ENCODE data around the gene ME3. TPM values are rescaled to one million over a fixed set of nuclear protein-coding genes. Genes with fewer than 3 reads are reported as not detected.

The ME3 gene
- total RNA-seq, 4 donors from 2014 or later = 1.9 to 11.0 (median 6.0) TPM

GRCh38 chr11:86696451-86696850 is 24.0 kb upstream of the ME3 start:
- 91 to 100% methylated on average over 1 of the region's 1 CpG for WGBS, 2 donors

DNA sequence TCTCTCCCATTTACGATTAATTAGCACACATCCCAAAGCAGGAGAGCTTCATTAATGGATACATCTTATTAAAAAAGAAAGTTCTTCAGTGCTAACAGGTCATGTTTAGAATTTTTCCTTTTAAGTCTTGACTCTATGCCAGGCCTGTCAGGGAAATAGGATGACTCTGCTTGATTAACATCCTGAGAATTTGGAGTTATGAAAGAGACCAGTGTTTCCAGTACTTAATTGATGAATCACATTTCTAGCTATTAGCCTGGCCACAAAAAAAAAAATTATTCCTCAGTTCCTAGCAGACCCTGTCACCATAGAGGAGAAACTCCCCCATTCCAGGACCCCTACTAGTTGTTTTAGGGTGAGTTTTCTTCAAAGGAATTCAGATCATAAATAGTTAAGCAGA is 23.6 kb upstream of the ME3 start:
- TF ChIP-seq, protein P1, sequence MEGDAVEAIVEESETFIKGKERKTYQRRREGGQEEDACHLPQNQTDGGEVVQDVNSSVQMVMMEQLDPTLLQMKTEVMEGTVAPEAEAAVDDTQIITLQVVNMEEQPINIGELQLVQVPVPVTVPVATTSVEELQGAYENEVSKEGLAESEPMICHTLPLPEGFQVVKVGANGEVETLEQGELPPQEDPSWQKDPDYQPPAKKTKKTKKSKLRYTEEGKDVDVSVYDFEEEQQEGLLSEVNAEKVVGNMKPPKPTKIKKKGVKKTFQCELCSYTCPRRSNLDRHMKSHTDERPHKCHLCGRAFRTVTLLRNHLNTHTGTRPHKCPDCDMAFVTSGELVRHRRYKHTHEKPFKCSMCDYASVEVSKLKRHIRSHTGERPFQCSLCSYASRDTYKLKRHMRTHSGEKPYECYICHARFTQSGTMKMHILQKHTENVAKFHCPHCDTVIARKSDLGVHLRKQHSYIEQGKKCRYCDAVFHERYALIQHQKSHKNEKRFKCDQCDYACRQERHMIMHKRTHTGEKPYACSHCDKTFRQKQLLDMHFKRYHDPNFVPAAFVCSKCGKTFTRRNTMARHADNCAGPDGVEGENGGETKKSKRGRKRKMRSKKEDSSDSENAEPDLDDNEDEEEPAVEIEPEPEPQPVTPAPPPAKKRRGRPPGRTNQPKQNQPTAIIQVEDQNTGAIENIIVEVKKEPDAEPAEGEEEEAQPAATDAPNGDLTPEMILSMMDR (IDR thresholded peaks at IDR 0.05) = no peak
- TF ChIP-seq POLR2A (IDR thresholded peaks at IDR 0.05) = no peak

More at GRCh38 chr11:86696451-86696850, 24.0 kb upstream of the ME3 start:
- TF ChIP-seq, protein P1 (IDR thresholded peaks at IDR 0.05) = no peak
- no peak for TF ChIP-seq POLR2A (IDR thresholded peaks at IDR 0.05)
- no peak for DNase-seq (ENCODE audit: low spot score in 2 of 2)
- no peak overlapping the region for H3K4me3 ChIP-seq (ENCODE audit: low read depth, poor library complexity, severe bottlenecking)
- intact Hi-C loops (cut with DNase I; ENCODE audit: low total_unique reads) = no loop called here

GRCh38 chr11:86695373-86695772 is 23.0 kb upstream of the ME3 start:
- intact Hi-C loops (cut with DNase I; ENCODE audit: low total_unique reads) = no loop called here
- TF ChIP-seq, protein P1 (IDR thresholded peaks at IDR 0.05) = no peak
- no peak for TF ChIP-seq POLR2A (IDR thresholded peaks at IDR 0.05)
- no peak for DNase-seq (ENCODE audit: low spot score in 2 of 2)
- no peak overlapping the region for H3K4me3 ChIP-seq (ENCODE audit: low read depth, poor library complexity, severe bottlenecking)

More for the DNA sequence above, 23.6 kb upstream of the ME3 start:
- H3K4me3 ChIP-seq (ENCODE audit: low read depth, poor library complexity, severe bottlenecking) = no peak overlapping the region
- intact Hi-C loops (cut with DNase I; ENCODE audit: low total_unique reads) = no loop called here
- DNase-seq (ENCODE audit: low spot score in 2 of 2) = no peak
- 45 to 50% methylated on average over 1 of the region's 1 CpG for WGBS, 2 donors

- H3K4me3 ChIP-seq (ENCODE audit: low read depth, poor library complexity, severe bottlenecking) = no peak overlapping the region
- TF ChIP-seq, protein P1 (IDR thresholded peaks at IDR 0.05) = no peak
- no peak for TF ChIP-seq POLR2A (IDR thresholded peaks at IDR 0.05)
- intact Hi-C loops (cut with DNase I; ENCODE audit: low total_unique reads) = no loop called here
- DNase-seq (ENCODE audit: low spot score in 2 of 2) = no peak
- 97 to 100% methylated on average over 1 of the region's 1 CpG for WGBS, 2 donors
These were observed 21.1 kb upstream of the ME3 start for GRCh38 chr11:86693518-86693917.

- TF ChIP-seq, protein P1 (IDR thresholded peaks at IDR 0.05) = no peak
- TF ChIP-seq POLR2A (IDR thresholded peaks at IDR 0.05) = no peak
- 95 to 96% methylated on average over 1 of the region's 1 CpG for WGBS, 2 donors
- intact Hi-C loops (cut with DNase I; ENCODE audit: low total_unique reads) = no loop called here
- H3K4me3 ChIP-seq (ENCODE audit: low read depth, poor library complexity, severe bottlenecking) = no peak overlapping the region
- no peak for DNase-seq (ENCODE audit: low spot score in 2 of 2)
These were observed 20.3 kb upstream of the ME3 start for GRCh38 chr11:86692746-86693145.

- no peak for DNase-seq (ENCODE audit: low spot score in 2 of 2)
- no peak for TF ChIP-seq POLR2A (IDR thresholded peaks at IDR 0.05)
- TF ChIP-seq, protein P1 (IDR thresholded peaks at IDR 0.05) = no peak
- 65 to 76% methylated on average over 1 of the region's 1 CpG for WGBS, 2 donors
- intact Hi-C loops (cut with DNase I; ENCODE audit: low total_unique reads) = no loop called here
- no peak overlapping the region for H3K4me3 ChIP-seq (ENCODE audit: low read depth, poor library complexity, severe bottlenecking)
These were observed 19.9 kb upstream of the ME3 start for GRCh38 chr11:86692317-86692716.

Data from lower leg skin (tissue), 4 donors.